Measurements from ENCODE around the gene XYLT2.

The XYLT2 gene

DNA sequence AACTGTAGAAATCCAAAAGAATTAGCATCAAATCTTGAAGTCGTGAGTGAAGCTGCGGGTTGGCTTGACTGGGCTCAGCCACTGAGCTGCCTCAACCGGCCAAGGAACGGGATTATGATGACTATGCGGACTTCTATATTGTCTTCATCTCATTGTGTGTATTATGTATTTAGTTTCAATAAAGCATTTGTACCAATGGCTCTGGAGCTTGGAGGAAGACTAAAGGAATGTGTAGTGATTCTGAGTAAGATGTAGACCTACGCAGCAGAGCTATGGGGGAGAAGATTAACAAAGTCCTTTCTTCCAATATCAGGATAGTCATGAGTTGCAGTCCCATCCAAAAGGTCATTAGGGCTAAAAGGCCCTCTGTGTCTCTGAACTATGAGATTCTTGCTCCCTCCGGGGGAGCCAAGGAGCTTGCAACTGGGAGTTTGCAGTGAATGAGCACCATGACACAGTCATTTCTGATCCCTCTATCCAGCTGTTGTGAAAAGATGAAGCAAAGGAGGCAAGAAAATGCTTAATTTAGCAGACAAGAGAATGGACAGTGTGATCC lies 35.4 kb downstream of the XYLT2 start:
- no peak for DNase-seq (ENCODE audit: extremely low spot score)
- ChIA-PET POLR2A (interaction anchor here (1.5 kb wide), 2 partner anchors 11 to 16 kb away, joined by 4 to 5 read pairs; partner anchors contain the start of gene LRRC59), CTCF (interaction anchor here (1.4 to 4.9 kb wide), 4 partner anchors 9 to 19 kb away, joined by 4 to 43 read pairs (median 9); partner anchors contain the start of gene LRRC59)
- TF ChIP-seq, protein P1, sequence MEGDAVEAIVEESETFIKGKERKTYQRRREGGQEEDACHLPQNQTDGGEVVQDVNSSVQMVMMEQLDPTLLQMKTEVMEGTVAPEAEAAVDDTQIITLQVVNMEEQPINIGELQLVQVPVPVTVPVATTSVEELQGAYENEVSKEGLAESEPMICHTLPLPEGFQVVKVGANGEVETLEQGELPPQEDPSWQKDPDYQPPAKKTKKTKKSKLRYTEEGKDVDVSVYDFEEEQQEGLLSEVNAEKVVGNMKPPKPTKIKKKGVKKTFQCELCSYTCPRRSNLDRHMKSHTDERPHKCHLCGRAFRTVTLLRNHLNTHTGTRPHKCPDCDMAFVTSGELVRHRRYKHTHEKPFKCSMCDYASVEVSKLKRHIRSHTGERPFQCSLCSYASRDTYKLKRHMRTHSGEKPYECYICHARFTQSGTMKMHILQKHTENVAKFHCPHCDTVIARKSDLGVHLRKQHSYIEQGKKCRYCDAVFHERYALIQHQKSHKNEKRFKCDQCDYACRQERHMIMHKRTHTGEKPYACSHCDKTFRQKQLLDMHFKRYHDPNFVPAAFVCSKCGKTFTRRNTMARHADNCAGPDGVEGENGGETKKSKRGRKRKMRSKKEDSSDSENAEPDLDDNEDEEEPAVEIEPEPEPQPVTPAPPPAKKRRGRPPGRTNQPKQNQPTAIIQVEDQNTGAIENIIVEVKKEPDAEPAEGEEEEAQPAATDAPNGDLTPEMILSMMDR (IDR thresholded peaks at IDR 0.05; ENCODE audit: control extremely low read depth, extremely low read depth, low read depth, missing control alignments): no peak

DNA sequence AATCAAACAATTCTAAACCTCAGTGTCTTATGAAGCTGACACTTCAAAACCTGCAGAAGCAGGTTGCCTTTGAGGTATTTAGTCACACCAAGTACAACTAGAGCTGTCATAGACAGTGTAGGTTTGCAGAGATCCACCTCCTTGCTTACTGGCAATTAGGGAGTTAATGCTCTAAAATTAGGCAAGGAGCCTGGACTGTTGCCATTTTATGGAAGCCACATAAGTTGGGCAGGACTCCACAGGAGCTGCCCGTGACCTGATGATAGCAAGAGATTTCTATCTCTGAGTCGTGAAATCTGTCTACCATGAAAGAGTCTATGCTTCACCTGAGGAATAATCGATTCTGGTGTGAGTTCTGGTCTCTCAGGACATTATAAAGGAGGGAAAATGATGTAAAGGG lies 36.0 kb downstream of the XYLT2 start:
- DNase-seq (ENCODE audit: extremely low spot score): no peak
- CTCF ChIA-PET: interaction anchor here (1.4 to 4.9 kb wide), 3 partner anchors 9 to 16 kb away, joined by 4 to 43 read pairs (median 5); partner anchors contain the start of gene LRRC59
- POLR2A ChIA-PET: interaction anchor here (1.5 kb wide), 2 partner anchors 10 to 15 kb away, joined by 4 to 5 read pairs; partner anchors contain the start of gene LRRC59
- TF ChIP-seq, protein P1 (IDR thresholded peaks at IDR 0.05; ENCODE audit: control extremely low read depth, extremely low read depth, low read depth, missing control alignments): no peak

DNA sequence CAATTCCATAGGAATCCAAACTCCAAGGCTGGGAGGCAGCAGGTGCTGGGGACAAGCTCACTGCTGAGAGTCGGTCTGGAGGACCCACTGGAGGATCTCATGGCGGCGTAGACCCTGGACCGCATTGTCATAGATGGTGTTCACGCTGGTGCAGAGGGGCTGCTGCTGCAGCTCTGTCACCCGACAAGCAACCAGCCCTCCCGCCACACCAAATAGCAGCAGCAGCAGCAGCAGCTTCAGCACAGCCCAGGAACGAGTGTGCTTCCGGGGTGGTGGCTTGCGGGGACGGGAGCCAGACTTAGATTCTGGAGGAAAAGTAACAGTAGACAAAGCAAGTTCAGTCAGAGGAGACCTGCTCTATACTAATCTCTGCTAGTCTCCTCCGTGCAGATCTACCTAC lies 37.0 kb downstream of the XYLT2 start:
- no peak for DNase-seq (ENCODE audit: extremely low spot score)
- POLR2A ChIA-PET: interaction anchor here (0.5 to 0.7 kb wide), 3 partner anchors 12 to 444 kb away, joined by 4 to 7 read pairs (median 4); no protein-coding TSS in a partner anchor
- TF ChIP-seq, protein P1 (IDR thresholded peaks at IDR 0.05; ENCODE audit: control extremely low read depth, extremely low read depth, low read depth, missing control alignments): no peak
- CTCF ChIA-PET: interaction anchor here (1.3 to 1.4 kb wide), 2 partner anchors 15 to 39 kb away, joined by 3 to 5 read pairs; partner anchors contain the start of gene LRRC59

DNA sequence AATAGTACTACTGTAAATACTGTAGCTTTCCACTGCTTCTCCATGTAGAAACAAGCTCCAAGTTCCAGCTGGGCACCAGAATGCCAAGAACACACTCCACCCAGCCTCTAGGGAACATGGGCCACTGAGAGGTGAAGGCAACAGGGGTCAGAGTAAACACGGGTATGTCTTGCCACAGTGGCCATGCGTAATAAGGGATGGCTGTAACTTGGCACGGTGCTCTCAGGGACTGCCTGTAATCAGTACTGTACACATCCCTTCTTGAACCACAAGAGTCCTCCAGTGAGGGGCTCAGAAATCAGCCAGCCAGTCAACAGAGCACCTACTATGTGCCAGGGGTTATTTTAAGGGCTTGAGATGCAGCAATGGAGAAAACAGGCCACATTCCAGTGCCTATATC lies 40.6 kb downstream of the XYLT2 start:
- TF ChIP-seq, protein P1 (IDR thresholded peaks at IDR 0.05; ENCODE audit: control extremely low read depth, extremely low read depth, low read depth, missing control alignments): no peak
- DNase-seq (ENCODE audit: extremely low spot score): no peak
- CTCF ChIA-PET: interaction anchor here (1.7 to 5.6 kb wide), 2 partner anchors 11 to 25 kb away, joined by 6 to 57 read pairs; partner anchors contain the start of gene LRRC59
- POLR2A ChIA-PET: no interaction called here

DNA sequence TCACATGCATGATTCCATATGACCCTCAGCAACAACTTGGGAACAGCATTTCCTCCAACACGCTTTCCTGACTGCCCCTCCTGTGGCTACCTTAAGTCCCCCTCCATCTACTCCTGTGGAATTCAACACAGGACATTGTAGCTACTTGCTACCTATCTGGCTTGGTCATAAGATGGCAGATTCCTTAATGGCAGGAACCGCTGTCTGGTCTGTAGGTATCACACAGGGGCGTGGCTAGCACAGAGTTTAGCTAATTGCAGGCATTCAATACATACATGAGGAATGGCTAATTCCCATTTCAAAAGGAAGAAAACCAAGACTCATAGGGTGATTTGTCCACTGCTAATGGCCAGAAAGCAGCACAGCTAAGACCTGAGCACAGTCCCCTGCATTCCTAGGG lies 42.8 kb downstream of the XYLT2 start:
- ChIA-PET CTCF (interaction anchor here (0.8 to 5.6 kb wide), 2 partner anchors 9 kb away, joined by 3 to 57 read pairs; partner anchors contain the start of gene LRRC59), POLR2A (interaction anchor here (1.4 kb wide), 1 partner anchor 9 kb away, joined by 4 read pairs; no protein-coding TSS in a partner anchor)
- no peak for DNase-seq (ENCODE audit: extremely low spot score)
- TF ChIP-seq, protein P1 (IDR thresholded peaks at IDR 0.05; ENCODE audit: control extremely low read depth, extremely low read depth, low read depth, missing control alignments): no peak

DNA sequence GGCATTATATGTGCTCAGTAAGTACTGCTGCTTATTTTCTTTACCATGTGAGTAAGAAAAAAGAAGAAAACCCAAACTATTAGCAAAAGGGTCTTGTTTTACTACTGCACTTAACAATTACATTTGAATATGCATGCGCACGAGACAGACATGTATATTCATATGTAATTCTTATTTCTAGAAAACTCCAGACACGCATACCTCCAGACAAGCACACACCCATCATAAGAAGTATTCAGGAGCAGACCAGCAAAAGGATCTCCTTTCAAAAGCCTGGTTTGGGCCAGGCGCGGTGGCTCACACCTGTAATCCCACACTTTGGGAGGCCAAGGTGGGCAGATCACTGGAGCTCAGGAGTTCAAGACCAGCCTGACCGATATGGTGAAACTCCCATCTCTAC lies 43.6 kb downstream of the XYLT2 start:
- ChIA-PET CTCF (interaction anchor here (0.8 to 5.6 kb wide), 3 partner anchors 8 to 28 kb away, joined by 3 to 57 read pairs (median 3); partner anchors contain the start of gene LRRC59), POLR2A (interaction anchor here (1.4 kb wide), 1 partner anchor 10 kb away, joined by 4 read pairs; no protein-coding TSS in a partner anchor)
- no peak for DNase-seq (ENCODE audit: extremely low spot score)
- TF ChIP-seq, protein P1 (IDR thresholded peaks at IDR 0.05; ENCODE audit: control extremely low read depth, extremely low read depth, low read depth, missing control alignments): no peak
